GM21447 (cell line): ENCODE measurements around the gene ORC3.

Experiments used
- ATAC-seq: cut with Tn5 transposase; IDR thresholded peaks from one replicate; pipeline ENCODE4 v1.9.1; 2021; ENCODE audit not compliant: unreplicated experiment

The ORC3 gene

GRCh38 chr6:87589693-87590416, at the start of gene ORC3, which contains the start of gene RARS2:
Gene ORC3 (plus strand): TSS chr6:87590135. CDS start chr6:87590169, 34 bp downstream.
Gene RARS2 (minus strand): TSS chr6:87589987. CDS start chr6:87589957, 30 bp downstream.
- peak; percentile 99 for ATAC-seq

- ATAC-seq, result no peak
Measured at GRCh38 chr6:87540539-87540938, 49.4 kb upstream of the ORC3 start.

DNA sequence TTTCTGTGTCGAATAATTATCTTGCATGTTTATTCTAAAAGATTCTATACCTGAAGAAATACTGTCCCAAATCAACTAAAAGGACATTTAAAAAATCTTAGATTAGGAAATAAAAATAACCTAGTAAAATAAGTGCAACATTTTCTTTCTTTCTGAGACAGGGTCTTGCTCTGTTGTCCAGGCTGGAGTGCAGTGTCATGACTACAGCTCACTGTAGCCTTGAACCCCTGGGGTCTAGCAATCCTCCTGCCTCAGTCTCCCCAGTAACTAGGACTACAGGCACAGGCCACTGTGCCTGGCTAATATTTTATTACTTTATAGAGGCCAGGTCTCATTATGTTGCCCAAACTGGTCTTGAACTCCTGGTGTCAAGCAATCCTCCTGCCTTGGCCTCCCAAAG, 48.9 kb upstream of the ORC3 start:
- ATAC-seq, result no peak

DNA sequence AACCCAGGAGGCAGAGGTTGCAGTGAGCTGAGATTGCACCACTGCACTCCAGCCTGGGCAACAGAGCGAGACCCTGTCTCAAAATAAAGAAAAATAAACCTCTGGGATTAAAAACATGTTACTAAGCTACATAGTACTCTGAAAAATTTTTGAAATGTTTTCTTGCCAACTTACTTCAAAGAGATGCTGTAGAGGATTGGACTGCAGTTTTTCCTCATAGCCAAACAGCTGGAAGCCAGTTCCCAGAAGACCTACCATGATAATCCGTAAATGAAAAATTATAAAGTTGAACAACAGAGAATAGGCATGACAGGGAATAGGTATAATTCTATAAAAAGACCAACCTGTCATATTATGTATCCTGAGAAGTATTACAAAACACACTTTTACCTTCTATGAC, 48.2 kb upstream of the ORC3 start:
- no peak for ATAC-seq

DNA sequence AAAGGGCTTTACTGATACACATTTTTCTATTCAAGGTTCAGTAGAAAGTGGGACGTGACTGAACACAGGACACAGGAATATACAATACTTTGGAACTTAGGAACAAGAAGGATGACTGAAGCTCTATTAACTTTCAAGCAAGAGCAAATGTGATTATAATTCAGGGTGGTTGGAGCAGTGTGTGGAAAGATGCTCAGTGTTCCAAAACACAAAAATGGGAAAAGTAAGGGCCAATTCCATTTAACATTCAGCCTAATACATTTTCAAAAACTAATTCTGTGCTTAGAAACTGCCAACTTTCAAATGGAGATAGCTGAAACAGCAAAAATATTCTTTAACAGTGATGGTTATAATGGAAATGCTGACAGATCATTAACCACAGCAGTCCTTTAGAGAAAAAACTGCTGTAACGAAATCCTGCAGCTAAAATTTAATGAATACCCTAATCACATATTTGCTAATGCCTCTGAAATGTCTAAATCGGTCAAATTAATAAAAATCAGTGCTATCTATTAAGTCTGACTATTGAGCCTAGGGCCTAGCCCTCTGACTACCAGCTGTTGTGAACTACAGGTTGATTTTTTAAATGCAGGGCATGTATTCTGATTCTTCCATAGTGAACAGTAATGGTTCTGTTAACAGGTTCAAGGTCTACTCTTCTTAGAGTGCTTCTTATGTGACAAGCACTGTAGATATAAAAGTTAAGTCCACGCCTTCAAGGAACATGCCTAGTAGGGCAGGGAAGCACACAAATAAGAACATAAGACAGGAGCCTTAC, 46.0 kb upstream of the ORC3 start:
- ATAC-seq, result no peak

DNA sequence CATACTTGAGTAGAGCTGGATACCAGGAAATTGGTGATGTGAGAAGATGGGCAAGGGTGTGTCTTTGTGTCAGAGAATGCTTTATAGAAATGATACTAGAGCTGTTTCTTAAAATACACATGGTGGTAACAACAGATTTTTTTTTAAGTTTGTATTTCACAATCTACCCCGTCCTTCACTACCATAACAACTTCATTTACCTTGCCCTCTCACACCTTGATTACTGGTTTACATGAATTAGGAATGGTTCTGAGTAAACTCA, 45.5 kb upstream of the ORC3 start:
- ATAC-seq, result no peak

- ATAC-seq, result no peak
Measured at GRCh38 chr6:87551799-87552198, 38.1 kb upstream of the ORC3 start.

DNA sequence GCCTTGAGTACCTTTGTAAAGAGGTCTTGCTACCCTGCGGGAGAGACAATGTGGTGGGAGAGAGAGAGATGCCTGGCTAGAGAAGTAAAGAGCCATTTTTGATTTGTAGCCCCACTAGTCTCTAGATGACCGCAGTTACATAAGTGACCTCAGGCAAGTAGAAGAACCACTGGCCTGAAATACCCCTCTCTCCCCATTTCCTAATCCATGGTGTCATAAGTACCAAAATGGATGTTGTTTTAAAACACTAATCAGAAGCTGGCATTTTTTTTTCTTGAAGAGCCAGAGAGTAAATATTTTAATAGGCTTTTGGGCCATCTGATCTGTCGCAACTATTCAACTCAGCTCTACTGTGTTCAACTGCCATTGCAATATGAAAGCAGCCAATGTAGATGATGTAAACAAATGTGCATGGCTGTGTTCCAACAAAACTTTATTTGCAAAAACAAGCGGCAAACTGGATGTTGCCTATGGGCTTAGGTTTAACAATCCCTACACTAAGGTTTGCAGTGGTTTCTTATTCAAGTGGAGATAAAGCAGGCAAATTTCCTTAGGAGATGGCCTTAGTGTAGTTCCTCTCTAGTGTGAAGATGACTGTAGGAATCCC, 36.7 kb upstream of the ORC3 start:
- ATAC-seq, result no peak

DNA sequence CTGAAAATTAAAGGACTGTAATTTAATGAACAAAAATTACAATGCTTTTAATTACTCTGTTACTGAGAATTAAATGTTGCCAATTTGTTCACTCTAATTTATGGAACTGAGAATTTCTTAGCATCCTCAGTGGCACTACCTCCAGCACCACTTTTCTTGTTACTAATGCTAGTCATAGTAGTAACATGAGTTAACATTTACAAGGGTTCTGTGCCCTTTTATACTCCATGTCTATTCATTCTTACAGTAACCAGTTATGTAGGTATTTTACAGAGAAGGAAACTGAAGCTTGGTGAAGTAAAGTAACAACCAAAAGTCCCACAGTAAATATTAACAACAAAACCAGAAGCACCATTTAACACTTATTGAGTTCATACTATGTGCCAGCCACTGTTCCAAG, 34.4 kb upstream of the ORC3 start:
- no peak for ATAC-seq

DNA sequence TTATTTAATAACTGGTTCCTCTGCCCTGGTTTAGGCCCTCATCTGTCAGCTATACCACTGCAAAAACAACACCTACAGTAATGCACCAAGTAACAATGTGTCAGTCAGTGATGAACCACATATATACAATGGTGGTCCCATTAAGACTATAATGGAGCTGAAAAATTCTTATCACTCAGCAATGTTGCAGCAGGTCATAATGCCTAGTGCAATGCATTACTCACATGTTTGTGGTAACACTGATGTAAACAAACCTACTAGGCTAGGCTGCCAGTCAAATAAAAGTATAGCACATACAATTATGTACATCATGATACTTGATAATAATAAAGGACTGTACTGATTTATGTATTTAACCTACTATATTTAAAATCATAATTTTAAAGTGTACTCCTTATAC, 31.5 kb upstream of the ORC3 start:
- no peak for ATAC-seq

- ATAC-seq, result no peak
Measured at GRCh38 chr6:87561017-87561416, 28.9 kb upstream of the ORC3 start.

DNA sequence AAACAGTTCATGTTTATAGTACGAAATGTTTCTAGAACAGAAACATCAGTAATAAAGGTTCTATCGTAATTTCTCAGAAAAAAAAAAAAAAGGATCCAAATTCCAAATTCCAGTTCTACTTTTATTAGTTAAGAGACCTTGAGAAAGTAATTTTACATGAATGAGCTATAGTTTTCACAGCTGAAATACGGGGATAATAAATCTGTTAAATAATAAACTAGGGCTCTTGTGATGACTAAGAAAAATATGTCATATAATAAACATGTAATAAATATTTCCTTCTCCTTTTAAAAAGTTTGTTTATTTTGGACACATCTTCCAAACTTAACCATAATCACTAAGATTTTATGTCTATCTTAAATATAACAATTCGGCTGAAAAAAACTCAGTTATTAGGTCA, 17.9 kb upstream of the ORC3 start:
- no peak for ATAC-seq

DNA sequence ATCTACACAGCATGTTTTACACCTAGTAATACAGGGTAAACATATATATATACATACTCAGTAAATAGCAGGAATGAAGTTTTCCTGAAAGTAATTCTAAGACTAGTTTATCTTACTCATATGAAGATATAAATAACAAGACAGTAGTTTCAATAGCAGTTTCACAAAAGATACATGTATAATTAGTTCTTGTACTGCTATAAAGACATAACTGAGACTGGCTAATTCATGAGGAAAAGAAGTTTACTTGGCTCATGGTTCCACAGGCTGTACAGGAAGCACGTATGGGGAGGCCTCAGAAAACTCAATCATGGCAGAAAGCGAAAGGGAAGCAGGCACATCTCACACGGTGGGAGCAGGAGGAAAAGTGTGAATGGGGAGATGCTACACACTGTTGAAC, 17.1 kb upstream of the ORC3 start:
- no peak for ATAC-seq

DNA sequence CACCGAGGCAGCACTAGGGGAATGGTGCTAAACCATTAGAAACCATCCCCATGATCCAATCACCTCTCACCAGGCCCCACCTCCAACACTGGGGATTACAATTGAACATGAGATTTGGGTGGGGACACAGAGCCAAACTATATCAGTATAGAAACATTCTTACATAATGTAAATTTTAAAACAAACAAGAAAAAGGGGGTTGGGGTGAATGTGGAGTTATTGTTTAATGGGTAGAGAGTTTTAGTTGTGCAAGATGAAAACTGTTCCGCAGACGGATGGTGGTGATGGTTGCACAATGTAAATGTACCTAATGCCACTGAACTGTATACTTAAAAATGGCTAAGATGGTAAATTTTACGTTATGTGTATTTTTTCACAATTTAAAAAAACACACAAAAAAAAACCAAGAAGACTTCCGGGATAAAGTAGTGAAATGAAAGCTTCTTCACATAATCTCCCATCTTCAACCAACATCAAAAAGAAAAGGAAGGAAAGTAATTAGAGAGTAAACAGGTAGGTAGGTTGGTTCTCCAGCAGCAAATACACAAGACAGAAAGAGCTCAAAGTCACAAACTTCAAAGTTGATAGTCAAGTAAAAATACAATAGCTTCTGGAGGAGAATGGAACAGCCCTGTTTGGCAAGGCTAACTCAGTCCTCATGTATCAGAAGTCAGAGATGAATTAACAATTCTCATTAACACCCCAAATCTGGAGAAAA, 16.5 kb upstream of the ORC3 start:
- no peak for ATAC-seq

GRCh38 chr6:87574237-87574804, 15.6 kb upstream of the ORC3 start:
- ATAC-seq, result no peak

DNA sequence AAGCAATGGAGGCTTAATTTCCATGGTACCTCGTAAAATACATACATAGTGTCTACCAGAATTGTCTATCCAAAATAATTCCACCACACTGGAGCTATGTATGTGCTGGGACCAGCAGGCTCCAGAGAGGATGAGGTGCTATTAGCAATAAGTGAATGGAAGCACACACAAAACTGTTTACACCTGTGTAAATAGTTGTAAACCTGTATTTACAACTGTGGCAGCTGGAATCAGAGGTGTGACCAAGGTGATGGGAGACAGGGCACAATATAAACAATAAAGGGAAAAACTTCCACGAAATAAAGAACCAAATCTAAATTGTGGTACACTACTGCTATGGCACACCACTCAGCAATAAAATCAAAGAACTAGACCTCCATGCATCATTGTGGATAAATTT, 14.5 kb upstream of the ORC3 start:
- no peak for ATAC-seq

GRCh38 chr6:87583822-87584221, 6.1 kb upstream of the ORC3 start:
- ATAC-seq, result no peak

DNA sequence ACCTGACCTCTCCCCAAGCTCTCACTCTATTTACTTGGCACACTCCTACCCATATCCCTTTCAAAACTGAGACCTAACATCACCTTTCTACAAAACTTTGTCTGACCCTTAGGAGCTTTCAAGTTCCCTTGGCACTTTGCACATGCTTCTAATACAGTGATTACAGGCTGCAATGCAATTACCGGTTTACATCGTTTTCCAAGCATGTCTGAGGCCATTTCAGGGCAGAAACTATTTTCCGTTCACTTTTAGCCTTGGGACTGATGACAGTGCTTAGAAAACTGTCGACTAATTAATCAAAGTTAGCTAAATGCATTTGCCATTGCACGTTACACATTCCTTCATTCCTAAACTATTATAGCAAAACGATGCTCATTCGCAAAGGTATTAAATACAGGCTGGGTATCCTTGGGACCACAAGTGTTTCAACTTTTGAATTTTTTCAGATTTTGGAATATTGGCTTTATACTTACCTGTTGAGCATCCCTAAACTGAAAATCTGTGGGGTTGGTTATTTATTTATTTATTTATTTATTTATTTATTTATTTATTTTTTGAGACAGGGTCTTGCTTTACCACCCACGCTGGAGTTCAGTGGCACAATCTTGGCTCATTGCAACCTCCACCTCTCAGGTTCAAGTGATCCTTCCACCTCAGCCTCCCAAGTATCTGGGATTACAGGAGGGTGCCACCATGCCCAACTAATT, 3.4 kb upstream of the ORC3 start:
- ATAC-seq, result no peak

GRCh38 chr6:87588756-87589407, 1.1 kb upstream of the ORC3 start:
- no peak for ATAC-seq

DNA sequence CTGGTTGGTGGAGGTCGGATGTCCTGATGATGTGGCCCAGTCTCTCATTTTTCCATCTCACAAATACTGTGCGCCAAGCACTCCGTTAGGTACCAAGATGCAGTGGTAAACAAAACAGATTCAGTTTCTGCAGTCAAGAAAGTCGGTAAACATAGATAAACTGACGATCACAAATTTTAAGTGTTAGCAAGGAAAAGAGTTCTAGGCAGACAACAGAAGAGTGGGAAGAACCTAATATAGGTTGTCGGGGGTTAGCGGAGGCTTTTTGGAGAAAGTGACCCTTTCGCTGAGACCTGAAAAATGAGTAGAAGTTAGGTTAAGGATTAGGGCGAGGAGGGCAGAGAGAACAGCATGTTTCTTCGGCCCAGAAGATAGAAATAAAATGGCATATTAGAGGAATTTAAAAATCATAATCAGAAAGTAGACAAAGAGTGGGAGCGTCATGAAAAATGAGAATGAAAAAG, 514 bp downstream of the ORC3 start:
- ATAC-seq, result no peak
